Measurements from ENCODE around the gene PAQR3.
"Not testable (repeated sequence)": the region's sequence is repeated elsewhere in the genome, so short reads cannot be mapped to it uniquely, and the experiment has no call there.

PAQR3 gene

GRCh38 chr4:78870056-78870455 lies 69.2 kb downstream of the PAQR3 start:
- in situ Hi-C loops (cut with MboI; ENCODE audit: low pct_unique_long_range_greater_than_20kb, low sequenced_read_pairs, unreplicated experiment) = loop anchor here (10.0 to 25.0 kb wide), 2 partner anchors 265 to 908 kb away; no protein-coding TSS in a partner anchor
- TF ChIP-seq, protein P1, sequence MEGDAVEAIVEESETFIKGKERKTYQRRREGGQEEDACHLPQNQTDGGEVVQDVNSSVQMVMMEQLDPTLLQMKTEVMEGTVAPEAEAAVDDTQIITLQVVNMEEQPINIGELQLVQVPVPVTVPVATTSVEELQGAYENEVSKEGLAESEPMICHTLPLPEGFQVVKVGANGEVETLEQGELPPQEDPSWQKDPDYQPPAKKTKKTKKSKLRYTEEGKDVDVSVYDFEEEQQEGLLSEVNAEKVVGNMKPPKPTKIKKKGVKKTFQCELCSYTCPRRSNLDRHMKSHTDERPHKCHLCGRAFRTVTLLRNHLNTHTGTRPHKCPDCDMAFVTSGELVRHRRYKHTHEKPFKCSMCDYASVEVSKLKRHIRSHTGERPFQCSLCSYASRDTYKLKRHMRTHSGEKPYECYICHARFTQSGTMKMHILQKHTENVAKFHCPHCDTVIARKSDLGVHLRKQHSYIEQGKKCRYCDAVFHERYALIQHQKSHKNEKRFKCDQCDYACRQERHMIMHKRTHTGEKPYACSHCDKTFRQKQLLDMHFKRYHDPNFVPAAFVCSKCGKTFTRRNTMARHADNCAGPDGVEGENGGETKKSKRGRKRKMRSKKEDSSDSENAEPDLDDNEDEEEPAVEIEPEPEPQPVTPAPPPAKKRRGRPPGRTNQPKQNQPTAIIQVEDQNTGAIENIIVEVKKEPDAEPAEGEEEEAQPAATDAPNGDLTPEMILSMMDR (IDR thresholded peaks at IDR 0.05; ENCODE audit: extremely low read depth, insufficient read depth, missing control alignments) = no peak

DNA sequence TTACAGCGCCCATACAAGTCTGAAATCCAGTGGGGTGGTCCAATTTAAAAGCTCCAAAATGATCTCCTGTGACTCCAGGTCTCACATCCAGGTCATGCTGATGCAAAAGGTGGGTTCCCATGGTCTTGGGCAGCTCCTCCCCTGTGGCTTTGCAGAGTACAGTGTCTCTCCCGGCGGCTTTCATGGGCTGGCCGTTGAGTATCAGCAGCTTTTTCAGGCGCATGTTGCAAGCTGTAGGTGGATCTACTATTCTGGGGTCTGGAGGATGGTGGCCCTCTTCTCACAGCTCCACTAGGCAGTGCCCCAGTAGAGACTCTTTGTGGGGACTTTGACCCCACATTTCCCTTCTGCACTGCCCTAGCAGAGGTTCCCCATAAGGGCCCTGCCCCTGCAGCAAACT lies 70.5 kb downstream of the PAQR3 start:
- DNase-seq (ENCODE audit: low spot score) = not testable (repeated sequence)
- in situ Hi-C loops (cut with MboI; ENCODE audit: low pct_unique_long_range_greater_than_20kb, low sequenced_read_pairs, unreplicated experiment) = loop anchor here (25.0 kb wide), 1 partner anchor 906 kb away; no protein-coding TSS in a partner anchor

More at GRCh38 chr4:78870056-78870455, 69.2 kb downstream of the PAQR3 start:
- DNase-seq (ENCODE audit: low spot score) = no peak

GRCh38 chr4:78865451-78865850 lies 73.8 kb downstream of the PAQR3 start:
- DNase-seq (ENCODE audit: low spot score) = no peak
- TF ChIP-seq, protein P1 (IDR thresholded peaks at IDR 0.05; ENCODE audit: extremely low read depth, insufficient read depth, missing control alignments) = no peak
- in situ Hi-C loops (cut with MboI; ENCODE audit: low pct_unique_long_range_greater_than_20kb, low sequenced_read_pairs, unreplicated experiment) = loop anchor here (25.0 kb wide), 1 partner anchor 903 kb away; no protein-coding TSS in a partner anchor

- in situ Hi-C loops (cut with MboI; ENCODE audit: low pct_unique_long_range_greater_than_20kb, low sequenced_read_pairs, unreplicated experiment) = loop anchor here (25.0 kb wide), 1 partner anchor 902 kb away; no protein-coding TSS in a partner anchor
Observed at GRCh38 chr4:78864405-78865024, 74.7 kb downstream of the PAQR3 start.

GRCh38 chr4:78863991-78864390 lies 75.2 kb downstream of the PAQR3 start:
- in situ Hi-C loops (cut with MboI; ENCODE audit: low pct_unique_long_range_greater_than_20kb, low sequenced_read_pairs, unreplicated experiment) = loop anchor here (25.0 kb wide), 1 partner anchor 902 kb away; no protein-coding TSS in a partner anchor
- TF ChIP-seq, protein P1 (IDR thresholded peaks at IDR 0.05; ENCODE audit: extremely low read depth, insufficient read depth, missing control alignments) = no peak
- no peak for DNase-seq (ENCODE audit: low spot score)

More at GRCh38 chr4:78864405-78865024, 74.7 kb downstream of the PAQR3 start:
- peak; percentile 42 for DNase-seq (ENCODE audit: low spot score)
- TF ChIP-seq, protein P1 (IDR thresholded peaks at IDR 0.05; ENCODE audit: extremely low read depth, insufficient read depth, missing control alignments) = peak; percentile 69

DNA sequence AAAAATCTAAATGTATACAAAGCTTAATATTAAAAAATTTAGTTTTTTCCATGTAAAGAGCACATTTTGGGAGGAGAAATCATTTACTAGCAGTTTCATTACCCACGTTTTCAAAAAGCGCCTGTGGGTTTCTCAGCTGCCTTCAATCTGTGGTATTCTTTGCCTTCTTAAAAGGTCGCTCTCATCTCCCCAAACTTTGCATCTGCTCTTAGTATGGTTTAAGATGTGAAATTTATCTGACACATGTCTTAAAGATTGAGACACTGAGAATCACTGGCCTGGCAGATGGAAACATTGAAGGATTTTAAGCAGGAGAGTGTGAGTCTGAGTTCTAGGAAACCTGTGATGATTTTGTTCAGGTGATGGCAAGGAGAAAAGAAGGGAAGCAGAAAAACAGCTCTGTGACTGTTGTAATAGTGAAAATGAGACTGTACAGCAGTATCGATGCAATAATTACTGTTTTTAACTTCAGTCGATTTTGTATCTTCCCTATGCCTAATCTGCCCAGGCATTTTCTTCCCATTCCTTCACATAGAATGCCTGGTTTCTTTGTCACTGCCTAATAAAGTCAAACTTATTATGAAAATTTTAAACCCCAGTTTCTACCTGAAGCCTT lies 75.9 kb downstream of the PAQR3 start:
- in situ Hi-C loops (cut with MboI; ENCODE audit: low pct_unique_long_range_greater_than_20kb, low sequenced_read_pairs, unreplicated experiment) = loop anchor here (25.0 kb wide), 1 partner anchor 901 kb away; no protein-coding TSS in a partner anchor
- DNase-seq (ENCODE audit: low spot score) = no peak

More for the DNA sequence above, 75.9 kb downstream of the PAQR3 start:
- TF ChIP-seq, protein P1 (IDR thresholded peaks at IDR 0.05; ENCODE audit: extremely low read depth, insufficient read depth, missing control alignments) = no peak
